ENCODE data around the gene PWP2. TPM values are rescaled to one million over a fixed set of nuclear protein-coding genes. Genes with fewer than 3 reads are reported as not detected.

Gene PWP2
- total and polyA plus RNA-seq, 2 of the 4 experiments (the other 2 are of a cell fraction), result 2.4 to 7.0 TPM

DNA sequence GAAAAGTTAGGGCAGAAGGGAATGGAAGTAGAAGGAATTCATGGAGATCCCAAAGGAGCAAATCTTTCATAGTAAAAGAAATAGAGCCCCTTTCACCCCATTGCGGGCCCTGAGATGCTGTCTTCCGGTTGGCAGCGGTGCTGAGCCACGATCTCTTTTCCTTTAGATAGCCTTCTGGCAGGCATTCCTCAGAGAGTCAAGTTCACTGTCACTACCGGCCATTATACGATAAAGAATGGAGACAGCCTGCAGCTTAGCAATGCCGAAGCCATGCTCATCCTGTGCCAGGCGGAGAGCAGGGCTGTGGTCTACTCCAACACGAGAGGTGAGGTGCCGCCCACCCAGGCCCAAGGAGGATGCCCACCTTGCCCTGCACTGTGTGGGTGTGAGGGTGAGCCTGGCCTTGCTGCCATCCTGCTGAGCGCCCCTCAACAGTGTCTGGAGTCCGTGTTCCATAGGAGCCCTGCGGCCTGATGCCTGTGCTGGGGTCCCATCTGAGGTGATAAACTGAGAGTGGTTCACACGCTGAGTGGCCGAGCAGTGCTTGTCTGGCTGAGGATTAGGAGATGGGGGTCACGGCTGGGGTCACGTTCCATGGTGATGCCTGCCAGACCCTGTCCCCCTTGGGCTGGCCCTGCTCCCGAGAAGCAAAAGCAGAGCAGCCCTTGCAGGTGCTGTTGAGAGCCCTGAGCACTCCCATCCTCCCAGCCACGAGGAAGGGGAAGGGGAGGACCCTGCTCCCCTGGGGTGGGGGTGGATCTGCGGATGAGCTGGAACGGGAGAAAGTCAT lies 20.4 kb upstream of the PWP2 start:
- WGBS, 2 experiments (ENCODE audit: extremely low coverage in 2 of 2, insufficient read length in 1 of 2), result 100% methylated on average over 2 of the region's 21 CpGs; no CpG with 5 or more reads in 1 of the 2 experiments
- intact Hi-C loops (cut with micrococcal nuclease) (no loop called here), in situ Hi-C loops (cut with MboI; ENCODE audit: low sequenced_read_pairs) (no loop called here), dilution Hi-C loops (cut with HindIII; ENCODE audit: low sequenced_read_pairs, unreplicated experiment) (no loop called here)
- Histone ChIP-seq H3K4me2 (ENCODE audit: low read depth, low read length) (no peak overlapping the region), H3K4me1 (ENCODE audit: control insufficient read depth, insufficient read depth, low read length) (no peaks in the 10 kb centered on the region), H2BK5ac (ENCODE audit: low read depth, low read length, poor library complexity, severe bottlenecking) (no peak overlapping the region), H4K5ac (ENCODE audit: low read depth, low read length) (no peak overlapping the region), H3K9ac (ENCODE audit: low read depth, low read length) (no peak overlapping the region), H3K79me1 (ENCODE audit: low read depth in 1 of 2, low read length in 2 of 2) (peaks cover 14 to 33% of the 10 kb centered on the region in 2 experiments), H3K9me3 (ENCODE audit: control insufficient read depth, insufficient read depth, low read length) (no peaks in the 10 kb centered on the region), H3K14ac (replicated peaks; ENCODE audit: low read depth, low read length) (no peak overlapping the region), H4K91ac (ENCODE audit: insufficient read depth, low read depth, low read length) (no peak overlapping the region), H2BK15ac (ENCODE audit: low read depth, low read length) (no peak overlapping the region), H2AFZ (replicated peaks; ENCODE audit: low read length, poor library complexity) (no peak overlapping the region), H3K27ac (ENCODE audit: insufficient read depth, low read length) (no peak overlapping the region), H3K36me3 (ENCODE audit: control insufficient read depth, insufficient read depth, low read length) (peaks cover 66% of the 10 kb centered on the region), H3K27me3 (ENCODE audit: control insufficient read depth, insufficient read depth, low read length) (no peaks in the 10 kb centered on the region), H2BK20ac (ENCODE audit: low read depth, low read length) (no peak overlapping the region), H3K4me3 (ENCODE audit: insufficient read depth, low read depth, low read length) (no peak overlapping the region), H4K8ac (ENCODE audit: low read depth in 2 of 2, low read length in 2 of 2) (no peak overlapping the region), H3K23ac (ENCODE audit: low read depth, low read length) (no peak overlapping the region), H3K4ac (ENCODE audit: low read depth, low read length) (no peak overlapping the region), H2BK120ac (ENCODE audit: low read depth, low read length) (no peak overlapping the region), H4K20me1 (ENCODE audit: insufficient read depth, low read length) (peaks cover 4% of the 10 kb centered on the region; the same call in 1 of the 2 replicates), H2AK5ac (ENCODE audit: low read depth, low read length) (no peak overlapping the region), H2AK9ac (replicated peaks; ENCODE audit: low read depth, low read length, poor library complexity) (no peak overlapping the region), H3K18ac (ENCODE audit: low read depth, low read length) (no peak overlapping the region), H3K56ac (ENCODE audit: extremely low read depth, insufficient read depth, low read length) (no peak overlapping the region), H3K9me1 (ENCODE audit: insufficient read depth, low read length) (0 out of 2 replicates have a peak, but pooled peaks cover 11% of the 10 kb centered on the region)
- TF ChIP-seq CHD1 (IDR thresholded peaks at IDR 0.05; ENCODE audit: low read depth, low read length) (no peak), MAZ (IDR thresholded peaks at IDR 0.05; ENCODE audit: borderline replicate concordance, low read depth, low read length) (no peak), RCOR1 (IDR thresholded peaks at IDR 0.05; ENCODE audit: insufficient replicate concordance, low read length) (no peak), BHLHE40 (IDR thresholded peaks at IDR 0.05; ENCODE audit: low read depth, low read length) (no peak), MAFK (IDR thresholded peaks at IDR 0.05; ENCODE audit: low read depth, low read length) (no peak), RFX5 (IDR thresholded peaks at IDR 0.05; ENCODE audit: low read depth, low read length) (no peak), ELK1 (IDR thresholded peaks at IDR 0.05; ENCODE audit: borderline replicate concordance, low read depth, low read length) (no peak)
- TF ChIP-seq, protein P1, sequence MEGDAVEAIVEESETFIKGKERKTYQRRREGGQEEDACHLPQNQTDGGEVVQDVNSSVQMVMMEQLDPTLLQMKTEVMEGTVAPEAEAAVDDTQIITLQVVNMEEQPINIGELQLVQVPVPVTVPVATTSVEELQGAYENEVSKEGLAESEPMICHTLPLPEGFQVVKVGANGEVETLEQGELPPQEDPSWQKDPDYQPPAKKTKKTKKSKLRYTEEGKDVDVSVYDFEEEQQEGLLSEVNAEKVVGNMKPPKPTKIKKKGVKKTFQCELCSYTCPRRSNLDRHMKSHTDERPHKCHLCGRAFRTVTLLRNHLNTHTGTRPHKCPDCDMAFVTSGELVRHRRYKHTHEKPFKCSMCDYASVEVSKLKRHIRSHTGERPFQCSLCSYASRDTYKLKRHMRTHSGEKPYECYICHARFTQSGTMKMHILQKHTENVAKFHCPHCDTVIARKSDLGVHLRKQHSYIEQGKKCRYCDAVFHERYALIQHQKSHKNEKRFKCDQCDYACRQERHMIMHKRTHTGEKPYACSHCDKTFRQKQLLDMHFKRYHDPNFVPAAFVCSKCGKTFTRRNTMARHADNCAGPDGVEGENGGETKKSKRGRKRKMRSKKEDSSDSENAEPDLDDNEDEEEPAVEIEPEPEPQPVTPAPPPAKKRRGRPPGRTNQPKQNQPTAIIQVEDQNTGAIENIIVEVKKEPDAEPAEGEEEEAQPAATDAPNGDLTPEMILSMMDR (conservative IDR thresholded peaks at IDR 0.05; ENCODE audit: low read depth, low read length), result no peak
- TF ChIP-seq, protein P2, sequence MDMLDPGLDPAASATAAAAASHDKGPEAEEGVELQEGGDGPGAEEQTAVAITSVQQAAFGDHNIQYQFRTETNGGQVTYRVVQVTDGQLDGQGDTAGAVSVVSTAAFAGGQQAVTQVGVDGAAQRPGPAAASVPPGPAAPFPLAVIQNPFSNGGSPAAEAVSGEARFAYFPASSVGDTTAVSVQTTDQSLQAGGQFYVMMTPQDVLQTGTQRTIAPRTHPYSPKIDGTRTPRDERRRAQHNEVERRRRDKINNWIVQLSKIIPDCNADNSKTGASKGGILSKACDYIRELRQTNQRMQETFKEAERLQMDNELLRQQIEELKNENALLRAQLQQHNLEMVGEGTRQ (IDR thresholded peaks at IDR 0.05; ENCODE audit: low read depth, low read length), result no peak
- ATAC-seq (ENCODE audit: low read depth) (no peak), DNase-seq (no peak)
- no TSS peak for BruUV-seq (replicated peaks)
- ChIA-PET CTCF (no interaction called here), POLR2A (ENCODE audit: unreplicated experiment) (no interaction called here)

All from IMR-90 (cell line).